HepG2 (cell line): ENCODE results near the gene C3orf22. TPM values are rescaled to one million over a fixed set of nuclear protein-coding genes. Genes with fewer than 3 reads are reported as not detected.

Source experiments
- BHLHE40 ChIP-seq: IDR thresholded peaks from 2 replicates; pipeline ENCODE4 v1.6.1; 2011; ENCODE audit warnings: low read length, improper control_type of control experiment
- KMT2A ChIP-seq: sonication (generic); formaldehyde crosslinking; IDR thresholded peaks from 2 replicates; pipeline ENCODE4 v1.4.0; 2020; ENCODE audit warnings: missing genetic modification reagents
- NONO ChIP-seq, 2 experiments: fragments of 450-650 bp in 1 of 2; sonication (generic) in 1 of 2; formaldehyde crosslinking in 1 of 2; IDR thresholded peaks in 1 of 2; conservative IDR thresholded peaks in 1 of 2; 2 replicates each; pipeline versions ENCODE4 v1.6.1 to v1.8.0; 2017 to 2022; ENCODE audit warnings: mild to moderate bottlenecking in 1 of 2, missing genetic modification reagents in 1 of 2, moderate library complexity in 1 of 2
- SMAD1 ChIP-seq: sonication (generic); formaldehyde crosslinking; IDR thresholded peaks from 2 replicates; pipeline ENCODE4 v1.4.0; 2020; ENCODE audit warnings: missing genetic modification reagents, low read depth, mild to moderate bottlenecking, borderline replicate concordance
- TCF12 ChIP-seq, 2 experiments: fragments of 450-650 bp in 1 of 2; sonication (generic) in 1 of 2; formaldehyde crosslinking in 1 of 2; IDR thresholded peaks; 2 replicates each; pipeline versions ENCODE4 v1.6.1 to v1.8.0; 2017 to 2022; ENCODE audit warnings: antibody characterized with exemption in 1 of 2, mild to moderate bottlenecking in 1 of 2, missing genetic modification reagents in 1 of 2, moderate library complexity in 1 of 2
- TCF7L2 ChIP-seq: IDR thresholded peaks from 2 replicates; pipeline ENCODE4 v1.6.1; 2011; ENCODE audit warnings: mild to moderate bottlenecking, low read depth, low read length, moderate library complexity
- ZC3H4 ChIP-seq: sonication (generic); formaldehyde crosslinking; IDR thresholded peaks from 2 replicates; pipeline ENCODE4 v1.4.0; 2020; ENCODE audit warnings: missing genetic modification reagents, borderline replicate concordance
- ZNF737 ChIP-seq: sonication (generic); formaldehyde crosslinking; IDR thresholded peaks from 2 replicates; pipeline ENCODE4 v1.5.0; 2020; ENCODE audit warnings: missing genetic modification reagents, mild to moderate bottlenecking, borderline replicate concordance
- ZNF75D ChIP-seq: sonication (generic); formaldehyde crosslinking; IDR thresholded peaks from 2 replicates; pipeline ENCODE4 v1.8.1; 2023; ENCODE audit warnings: missing genetic modification reagents, mild to moderate bottlenecking, borderline replicate concordance
- polyA plus RNA-seq, 8 experiments: library from polyadenylated mRNA; depleted of rRNA in 3 of 8; stranded (reverse) in 7 of 8; unstranded in 1 of 8; fragments of >200 nt; fragmentation: Illumina TruSeq in 4 of 8; extraction: Trizol in 4 of 8; gene quantifications; 2 replicates each; pipeline versions ENCODE4 v1.2.1 to v1.2.3, GENCODE V29; 2011 to 2016; ENCODE audit warnings: low read depth in 4 of 8, missing spikeins in 1 of 8, mixed read lengths in 1 of 8; ENCODE audit not compliant: insufficient read depth in 1 of 8
- total RNA-seq, 5 experiments: library from RNA; depleted of rRNA; stranded (reverse); fragments of >200 nt; fragmentation: Illumina TruSeq; extraction: Trizol; gene quantifications; 2 replicates each; pipeline ENCODE4 v1.2.3, GENCODE V29; 2016; ENCODE audit warnings: low read depth in 1 of 5
- TF ChIP-seq, protein P1 (sequence below): sonication (generic); formaldehyde crosslinking; IDR thresholded peaks from 2 replicates; pipeline ENCODE4 v1.4.0; 2020; ENCODE audit warnings: mild to moderate bottlenecking, missing genetic modification reagents, borderline replicate concordance
- TF ChIP-seq, protein P2 (sequence below), 2 experiments: sonication (generic) in 1 of 2; formaldehyde crosslinking in 1 of 2; IDR thresholded peaks; 2 replicates each; pipeline versions ENCODE4 v1.4.0 to v1.6.1; 2016 to 2020; ENCODE audit warnings: borderline replicate concordance in 1 of 2, low read depth in 1 of 2, mild to moderate bottlenecking in 1 of 2, missing genetic modification reagents in 1 of 2
- TF ChIP-seq, protein P3 (sequence below): sonication (generic); formaldehyde crosslinking; IDR thresholded peaks from 2 replicates; pipeline ENCODE4 v1.4.0; 2020; ENCODE audit warnings: mild to moderate bottlenecking, low read depth, missing genetic modification reagents
- TF ChIP-seq, protein P4 (sequence below): sonication (generic); formaldehyde crosslinking; IDR thresholded peaks from 2 replicates; pipeline ENCODE4 v1.8.0; 2022; ENCODE audit warnings: mild to moderate bottlenecking, missing genetic modification reagents, moderate library complexity
- TF ChIP-seq, protein P5 (sequence below): sonication (generic); formaldehyde crosslinking; IDR thresholded peaks from 2 replicates; pipeline ENCODE4 v1.5.0; 2020; ENCODE audit warnings: missing genetic modification reagents, mild to moderate bottlenecking, borderline replicate concordance

C3orf22 gene
- total and polyA plus RNA-seq, 2 of the 13 experiments (the other 11 are each of a cell fraction or from before 2014, with no cell fraction given) = not detected

DNA sequence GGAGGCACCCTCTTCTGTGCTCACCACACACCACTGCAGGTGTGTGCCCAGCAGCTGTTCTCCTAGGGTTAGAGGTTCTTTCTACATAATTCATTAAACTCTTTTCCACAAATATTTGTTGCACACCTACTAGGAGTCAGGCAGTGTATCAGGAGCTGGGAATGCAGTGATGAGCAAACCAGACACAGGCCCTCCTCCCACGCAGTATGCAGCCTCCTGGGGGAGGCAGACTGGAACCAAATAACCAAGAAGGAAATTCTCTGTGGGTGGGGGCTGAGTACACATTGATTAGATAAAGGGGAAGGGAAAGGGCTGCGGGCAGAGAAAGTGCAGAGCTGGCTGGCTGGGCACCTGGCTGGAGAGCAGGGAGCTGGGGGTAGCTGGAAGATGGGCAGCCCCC, 18.5 kb upstream of the C3orf22 start (continued):
- TF ChIP-seq, protein P1, sequence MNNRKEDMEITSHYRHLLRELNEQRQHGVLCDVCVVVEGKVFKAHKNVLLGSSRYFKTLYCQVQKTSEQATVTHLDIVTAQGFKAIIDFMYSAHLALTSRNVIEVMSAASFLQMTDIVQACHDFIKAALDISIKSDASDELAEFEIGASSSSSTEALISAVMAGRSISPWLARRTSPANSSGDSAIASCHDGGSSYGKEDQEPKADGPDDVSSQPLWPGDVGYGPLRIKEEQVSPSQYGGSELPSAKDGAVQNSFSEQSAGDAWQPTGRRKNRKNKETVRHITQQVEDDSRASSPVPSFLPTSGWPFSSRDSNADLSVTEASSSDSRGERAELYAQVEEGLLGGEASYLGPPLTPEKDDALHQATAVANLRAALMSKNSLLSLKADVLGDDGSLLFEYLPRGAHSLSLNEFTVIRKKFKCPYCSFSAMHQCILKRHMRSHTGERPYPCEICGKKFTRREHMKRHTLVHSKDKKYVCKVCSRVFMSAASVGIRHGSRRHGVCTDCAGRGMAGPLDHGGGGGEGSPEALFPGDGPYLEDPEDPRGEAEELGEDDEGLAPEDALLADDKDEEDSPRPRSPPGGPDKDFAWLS (CRISPR knock-in tag) = no peak
- TF ChIP-seq, protein P2, sequence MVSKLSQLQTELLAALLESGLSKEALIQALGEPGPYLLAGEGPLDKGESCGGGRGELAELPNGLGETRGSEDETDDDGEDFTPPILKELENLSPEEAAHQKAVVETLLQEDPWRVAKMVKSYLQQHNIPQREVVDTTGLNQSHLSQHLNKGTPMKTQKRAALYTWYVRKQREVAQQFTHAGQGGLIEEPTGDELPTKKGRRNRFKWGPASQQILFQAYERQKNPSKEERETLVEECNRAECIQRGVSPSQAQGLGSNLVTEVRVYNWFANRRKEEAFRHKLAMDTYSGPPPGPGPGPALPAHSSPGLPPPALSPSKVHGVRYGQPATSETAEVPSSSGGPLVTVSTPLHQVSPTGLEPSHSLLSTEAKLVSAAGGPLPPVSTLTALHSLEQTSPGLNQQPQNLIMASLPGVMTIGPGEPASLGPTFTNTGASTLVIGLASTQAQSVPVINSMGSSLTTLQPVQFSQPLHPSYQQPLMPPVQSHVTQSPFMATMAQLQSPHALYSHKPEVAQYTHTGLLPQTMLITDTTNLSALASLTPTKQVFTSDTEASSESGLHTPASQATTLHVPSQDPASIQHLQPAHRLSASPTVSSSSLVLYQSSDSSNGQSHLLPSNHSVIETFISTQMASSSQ (IDR thresholded peaks at IDR 0.05; ENCODE audit: low read depth) = no peak
- TF ChIP-seq, protein P2 (CRISPR knock-in tag; IDR thresholded peaks at IDR 0.05; ENCODE audit: borderline replicate concordance) = no peak
- TF ChIP-seq ZNF737 (CRISPR knock-in tag) (no peak), TCF12 (IDR thresholded peaks at IDR 0.05) (no peak), TCF12 (CRISPR knock-in tag; IDR thresholded peaks at IDR 0.05) (no peak), TCF7L2 (no peak), NONO (IDR thresholded peaks at IDR 0.05) (no peak), NONO (CRISPR knock-in tag; conservative IDR thresholded peaks at IDR 0.05) (no peak), ZC3H4 (no peak), KMT2A (CRISPR knock-in tag) (no peak), SMAD1 (CRISPR knock-in tag) (no peak), BHLHE40 (no peak), ZNF75D (CRISPR knock-in tag) (no peak)
- TF ChIP-seq, protein P3, sequence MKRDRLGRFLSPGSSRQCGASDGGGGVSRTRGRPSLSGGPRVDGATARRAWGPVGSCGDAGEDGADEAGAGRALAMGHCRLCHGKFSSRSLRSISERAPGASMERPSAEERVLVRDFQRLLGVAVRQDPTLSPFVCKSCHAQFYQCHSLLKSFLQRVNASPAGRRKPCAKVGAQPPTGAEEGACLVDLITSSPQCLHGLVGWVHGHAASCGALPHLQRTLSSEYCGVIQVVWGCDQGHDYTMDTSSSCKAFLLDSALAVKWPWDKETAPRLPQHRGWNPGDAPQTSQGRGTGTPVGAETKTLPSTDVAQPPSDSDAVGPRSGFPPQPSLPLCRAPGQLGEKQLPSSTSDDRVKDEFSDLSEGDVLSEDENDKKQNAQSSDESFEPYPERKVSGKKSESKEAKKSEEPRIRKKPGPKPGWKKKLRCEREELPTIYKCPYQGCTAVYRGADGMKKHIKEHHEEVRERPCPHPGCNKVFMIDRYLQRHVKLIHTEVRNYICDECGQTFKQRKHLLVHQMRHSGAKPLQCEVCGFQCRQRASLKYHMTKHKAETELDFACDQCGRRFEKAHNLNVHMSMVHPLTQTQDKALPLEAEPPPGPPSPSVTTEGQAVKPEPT (CRISPR knock-in tag) = no peak
- TF ChIP-seq, protein P4, sequence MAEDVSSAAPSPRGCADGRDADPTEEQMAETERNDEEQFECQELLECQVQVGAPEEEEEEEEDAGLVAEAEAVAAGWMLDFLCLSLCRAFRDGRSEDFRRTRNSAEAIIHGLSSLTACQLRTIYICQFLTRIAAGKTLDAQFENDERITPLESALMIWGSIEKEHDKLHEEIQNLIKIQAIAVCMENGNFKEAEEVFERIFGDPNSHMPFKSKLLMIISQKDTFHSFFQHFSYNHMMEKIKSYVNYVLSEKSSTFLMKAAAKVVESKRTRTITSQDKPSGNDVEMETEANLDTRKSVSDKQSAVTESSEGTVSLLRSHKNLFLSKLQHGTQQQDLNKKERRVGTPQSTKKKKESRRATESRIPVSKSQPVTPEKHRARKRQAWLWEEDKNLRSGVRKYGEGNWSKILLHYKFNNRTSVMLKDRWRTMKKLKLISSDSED = no peak
- TF ChIP-seq, protein P5, sequence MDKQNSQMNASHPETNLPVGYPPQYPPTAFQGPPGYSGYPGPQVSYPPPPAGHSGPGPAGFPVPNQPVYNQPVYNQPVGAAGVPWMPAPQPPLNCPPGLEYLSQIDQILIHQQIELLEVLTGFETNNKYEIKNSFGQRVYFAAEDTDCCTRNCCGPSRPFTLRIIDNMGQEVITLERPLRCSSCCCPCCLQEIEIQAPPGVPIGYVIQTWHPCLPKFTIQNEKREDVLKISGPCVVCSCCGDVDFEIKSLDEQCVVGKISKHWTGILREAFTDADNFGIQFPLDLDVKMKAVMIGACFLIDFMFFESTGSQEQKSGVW = no peak
